Calu3 (cell line): ENCODE results near the gene UBR3. TPM values are rescaled to one million over a fixed set of nuclear protein-coding genes. Genes with fewer than 3 reads are reported as not detected.
A peak's percentile ranks its signal among the peaks of the same experiment; 100 is the strongest.
"Not testable (repeated sequence)": the region's sequence is repeated elsewhere in the genome, so short reads cannot be mapped to it uniquely, and the experiment has no call there.

ENCODE experiments used
- BruUV-seq: library from RNA; stranded (reverse); fragments of 400-500 nt; replicated peaks from 2 replicates; lab custom pipeline; 2021; lab: Mats Ljungman, UMichigan
- CTCF ChIA-PET: fragments of 300-600 bp; sonication (Branson Sonifier 250); formaldehyde crosslinking; loops from one replicate; lab custom pipeline; 2022; ENCODE audit warnings: antibody characterized with exemption; lab: Charles Lee
- DNase-seq: peaks from one replicate; pipeline ENCODE4 v3.0.0; 2022
- H3K27ac Mint-ChIP-seq: one replicate; pipeline ENCODE4 v1.8.0; 2022; ENCODE audit warnings: mixed read lengths; ENCODE audit not compliant: unreplicated experiment
- H3K27me3 Mint-ChIP-seq: one replicate; pipeline ENCODE4 v1.8.0; 2022; ENCODE audit warnings: mixed read lengths; ENCODE audit not compliant: unreplicated experiment
- H3K36me3 Mint-ChIP-seq: one replicate; pipeline ENCODE4 v1.8.0; 2022; ENCODE audit warnings: mild to moderate bottlenecking, moderate library complexity, mixed read lengths; ENCODE audit not compliant: insufficient read depth, unreplicated experiment
- H3K4me1 Mint-ChIP-seq: one replicate; pipeline ENCODE4 v1.8.0; 2022; ENCODE audit warnings: mild to moderate bottlenecking, low read depth, mixed read lengths; ENCODE audit not compliant: unreplicated experiment
- H3K4me3 Mint-ChIP-seq: one replicate; pipeline ENCODE4 v1.8.0; 2022; ENCODE audit warnings: mild to moderate bottlenecking, low read depth, moderate library complexity, mixed read lengths; ENCODE audit not compliant: unreplicated experiment
- H3K9me3 Mint-ChIP-seq: one replicate; pipeline ENCODE4 v1.8.0; 2022; ENCODE audit warnings: low read depth, mixed read lengths; ENCODE audit not compliant: unreplicated experiment
- intact Hi-C: fragments of 100-400 bp; cut with micrococcal nuclease; formaldehyde crosslinking; loops from one replicate; pipeline ENCODE4 v1.10.0; 2022; ENCODE audit not compliant: unreplicated experiment
- total RNA-seq: library from RNA; stranded (reverse); gene quantifications from 2 replicates; pipeline ENCODE4 v1.2.3, GENCODE V29; 2022
- TF ChIP-seq, protein P1 (sequence below): fragments of 200-600 bp; IDR thresholded peaks from one replicate; pipeline ENCODE4 v1.8.0; 2022; ENCODE audit warnings: antibody characterized with exemption; ENCODE audit not compliant: unreplicated experiment

Gene UBR3
- total RNA-seq, 1 experiment from 2014 or later = 33.1 TPM

DNA sequence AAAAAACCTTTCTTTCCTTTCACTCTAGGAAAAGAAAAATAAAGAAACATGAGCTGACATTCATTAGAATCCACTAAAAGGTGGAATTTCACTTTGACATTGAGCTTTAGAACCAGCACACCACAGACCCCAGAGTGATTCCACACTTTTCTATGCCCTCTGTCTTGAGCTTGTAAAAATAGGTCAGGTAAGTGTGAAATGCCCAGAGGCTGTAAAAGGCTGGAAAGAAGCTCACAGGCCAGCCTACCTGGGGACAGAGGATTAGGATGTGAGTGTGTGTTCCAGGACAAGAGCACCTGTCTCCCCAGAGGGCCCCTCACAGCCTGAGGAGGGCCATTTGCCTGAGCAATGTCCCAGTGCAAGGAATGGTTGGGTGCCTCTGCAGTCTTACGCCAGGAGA is 294.4 kb downstream of the UBR3 start:
- DNase-seq = no peak
- Mint-ChIP-seq H3K4me3 (no peak overlapping the region), H3K4me1 (peaks cover 61% of the 10 kb centered on the region), H3K9me3 (peaks cover 3% of the 10 kb centered on the region), H3K27me3 (no peaks in the 10 kb centered on the region), H3K36me3 (no peaks in the 10 kb centered on the region), H3K27ac (no peak overlapping the region)
- BruUV-seq = no TSS peak
- TF ChIP-seq, protein P1, sequence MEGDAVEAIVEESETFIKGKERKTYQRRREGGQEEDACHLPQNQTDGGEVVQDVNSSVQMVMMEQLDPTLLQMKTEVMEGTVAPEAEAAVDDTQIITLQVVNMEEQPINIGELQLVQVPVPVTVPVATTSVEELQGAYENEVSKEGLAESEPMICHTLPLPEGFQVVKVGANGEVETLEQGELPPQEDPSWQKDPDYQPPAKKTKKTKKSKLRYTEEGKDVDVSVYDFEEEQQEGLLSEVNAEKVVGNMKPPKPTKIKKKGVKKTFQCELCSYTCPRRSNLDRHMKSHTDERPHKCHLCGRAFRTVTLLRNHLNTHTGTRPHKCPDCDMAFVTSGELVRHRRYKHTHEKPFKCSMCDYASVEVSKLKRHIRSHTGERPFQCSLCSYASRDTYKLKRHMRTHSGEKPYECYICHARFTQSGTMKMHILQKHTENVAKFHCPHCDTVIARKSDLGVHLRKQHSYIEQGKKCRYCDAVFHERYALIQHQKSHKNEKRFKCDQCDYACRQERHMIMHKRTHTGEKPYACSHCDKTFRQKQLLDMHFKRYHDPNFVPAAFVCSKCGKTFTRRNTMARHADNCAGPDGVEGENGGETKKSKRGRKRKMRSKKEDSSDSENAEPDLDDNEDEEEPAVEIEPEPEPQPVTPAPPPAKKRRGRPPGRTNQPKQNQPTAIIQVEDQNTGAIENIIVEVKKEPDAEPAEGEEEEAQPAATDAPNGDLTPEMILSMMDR = no peak
- intact Hi-C loops = loop anchor here (2.0 to 5.0 kb wide), 2 partner anchors 36 to 57 kb away; partner anchors contain the start of gene MYO3B
- CTCF ChIA-PET = no interaction called here

DNA sequence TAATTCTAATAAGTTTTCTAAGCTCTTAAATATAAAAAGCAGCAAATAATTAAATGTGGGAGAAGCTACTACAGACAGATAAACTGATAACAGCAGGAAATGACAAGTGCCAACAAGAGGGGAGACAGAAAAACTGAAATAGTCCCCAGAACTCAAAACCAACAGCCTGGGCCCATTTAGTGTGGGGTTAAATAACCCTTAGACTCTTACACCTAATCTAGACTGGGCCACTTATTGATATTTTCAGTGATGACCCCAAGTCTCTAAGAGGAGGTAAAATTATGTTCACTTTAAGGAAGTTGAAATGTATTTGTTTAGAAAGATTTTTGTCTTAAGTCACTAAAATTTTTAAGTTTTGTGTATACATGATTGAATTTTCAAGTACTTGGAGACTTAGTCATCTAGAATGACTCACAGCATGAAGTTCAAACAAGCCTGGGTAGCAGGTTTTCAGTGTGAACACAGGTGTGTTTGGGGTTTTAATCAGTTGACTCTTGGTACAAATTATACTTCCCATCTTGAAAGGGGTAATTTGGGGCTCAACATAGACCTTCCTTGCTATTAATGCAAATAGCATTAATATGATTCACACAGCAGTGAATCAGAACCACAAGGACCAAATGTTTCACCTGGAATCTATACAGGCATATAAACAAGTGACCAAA is 295.8 kb downstream of the UBR3 start:
- TF ChIP-seq, protein P1 = no peak
- DNase-seq = peak; percentile 41
- Mint-ChIP-seq H3K27ac (no peak overlapping the region), H3K36me3 (no peaks in the 10 kb centered on the region), H3K4me1 (peaks cover 61% of the 10 kb centered on the region), H3K9me3 (peaks cover 6% of the 10 kb centered on the region), H3K4me3 (no peak overlapping the region), H3K27me3 (no peaks in the 10 kb centered on the region)
- intact Hi-C loops = loop anchor here (2.0 to 5.0 kb wide), 2 partner anchors 34 to 56 kb away; partner anchors contain the start of gene MYO3B
- BruUV-seq = no TSS peak
- CTCF ChIA-PET = interaction anchor here (0.6 kb wide), 1 partner anchor 59 kb away, joined by 3 read pairs; no protein-coding TSS in a partner anchor

DNA sequence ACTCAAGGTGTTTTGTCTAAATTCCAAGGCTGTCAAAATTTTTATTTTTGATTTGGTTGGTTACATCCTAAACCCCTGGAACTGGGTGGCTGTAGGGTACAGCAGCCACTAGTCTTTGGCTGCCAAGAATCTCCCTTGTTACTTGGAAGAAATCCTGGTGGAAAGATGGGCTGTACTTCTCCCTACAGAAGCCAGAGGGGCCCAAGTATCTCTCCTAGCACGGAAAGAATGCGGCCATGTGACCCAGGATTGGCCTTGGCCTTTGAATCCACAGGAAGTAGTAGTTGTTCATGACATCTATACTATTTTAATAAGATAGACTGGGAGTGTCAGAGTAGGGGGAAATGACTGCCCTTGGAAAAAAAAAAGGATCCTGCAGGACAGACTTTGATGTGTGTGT is 296.3 kb downstream of the UBR3 start:
- CTCF ChIA-PET = no interaction called here
- TF ChIP-seq, protein P1 = no peak
- peak; percentile 28 for DNase-seq
- Mint-ChIP-seq H3K36me3 (no peaks in the 10 kb centered on the region), H3K4me3 (no peak overlapping the region), H3K27ac (peak overlapping the region; percentile 81), H3K27me3 (no peaks in the 10 kb centered on the region), H3K9me3 (peaks cover 6% of the 10 kb centered on the region), H3K4me1 (peaks cover 60% of the 10 kb centered on the region)
- intact Hi-C loops = loop anchor here (2.0 to 5.0 kb wide), 2 partner anchors 34 to 55 kb away; partner anchors contain the start of gene MYO3B
- no TSS peak for BruUV-seq

DNA sequence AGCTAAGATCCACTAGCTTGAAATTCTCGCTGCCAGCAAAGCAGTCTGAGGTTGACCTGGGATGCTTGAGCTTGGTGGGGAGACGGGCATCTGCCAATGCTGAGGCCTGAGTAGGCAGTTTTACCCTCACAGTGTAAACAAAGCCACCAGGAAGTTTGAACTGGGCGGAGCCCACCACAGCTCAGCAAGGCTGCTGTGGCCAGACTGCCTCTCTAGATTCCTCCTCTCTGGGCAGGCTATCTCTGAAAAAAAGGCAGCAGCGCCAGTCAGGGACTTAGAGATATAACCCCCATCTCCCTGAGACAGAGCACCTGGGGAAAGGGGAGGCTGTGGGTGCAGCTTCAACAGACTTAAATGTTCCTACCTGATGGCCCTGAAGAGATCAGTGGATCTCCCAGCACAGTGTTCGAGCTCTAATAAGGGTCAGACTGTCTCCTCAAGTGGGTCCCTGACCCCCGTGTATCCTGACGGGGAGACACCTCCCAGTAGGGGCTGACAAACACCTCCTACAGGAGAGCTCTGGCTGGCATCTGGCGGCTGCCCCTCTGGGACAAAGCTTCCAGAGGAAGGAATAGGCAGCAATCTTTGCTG is 299.0 kb downstream of the UBR3 start:
- intact Hi-C loops, BruUV-seq, H3K9me3 Mint-ChIP-seq, CTCF ChIA-PET, H3K36me3 Mint-ChIP-seq, H3K27ac Mint-ChIP-seq, H3K27me3 Mint-ChIP-seq, H3K4me3 Mint-ChIP-seq: not testable (repeated sequence)
- DNase-seq = peak; percentile 35
- peaks cover 35% of the 10 kb centered on the region for H3K4me1 Mint-ChIP-seq

Other genes starting within 250 kb of the UBR3 start
- 55.4 and 58.3 TPM in 2 replicates for gene PPIG, start 243.1 kb upstream of the UBR3 start, total RNA-seq
- 0.17 TPM in 1 of 2 replicates, not detected in the other for gene CFAP210, start 133.0 kb upstream of the UBR3 start, total RNA-seq
- gene PHOSPHO2, start 133.0 kb upstream of the UBR3 start, total RNA-seq = 9.9 and 12.7 TPM in 2 replicates
- gene KLHL23, start 93.6 kb upstream of the UBR3 start, total RNA-seq = 40.4 and 49.5 TPM in 2 replicates
- 143 TPM in 2 replicates for gene SSB, start 28.6 kb upstream of the UBR3 start, total RNA-seq
- gene METTL5, start 2.5 kb upstream of the UBR3 start, total RNA-seq = 63.1 and 68.2 TPM in 2 replicates